H1 (cell line): ENCODE measurements around the gene ANK3. TPM values are rescaled to one million over a fixed set of nuclear protein-coding genes. Genes with fewer than 3 reads are reported as not detected.

ENCODE experiments used
- CTCF ChIA-PET: fragments of 300-600 bp; sonication (Branson Sonifier 250); formaldehyde crosslinking; loops from one replicate; lab custom pipeline; 2021; ENCODE audit not compliant: partially characterized antibody; lab: Charles Lee
- POLR2A ChIA-PET: fragments of 300-600 bp; sonication (Branson Sonifier 250); formaldehyde crosslinking; loops from one replicate; lab custom pipeline; 2021; ENCODE audit warnings: inconsistent platforms; ENCODE audit not compliant: partially characterized antibody; lab: Charles Lee
- DNase-seq, 2 experiments: peaks; one replicate each; pipeline versions ENCODE4 v3.0.0 to v3.0.0-alpha.2; 2010 to 2022; ENCODE audit warnings: low spot score in 2 of 2, low read depth in 1 of 2, mixed read lengths in 1 of 2
- FAIRE-seq: peaks from 2 replicates; lab custom pipeline; 2011; peaks lifted over from hg19 to GRCh38; lab: Jason Lieb, UNC
- H2AFZ ChIP-seq: 2 replicates; pipeline ENCODE4 v1.8.1; 2012; ENCODE audit warnings: low read length, inconsistent platforms
- H2AK5ac ChIP-seq: 2 replicates; pipeline ENCODE4 v1.6.1; 2013; ENCODE audit warnings: low read depth, low read length
- H2BK120ac ChIP-seq: replicated peaks from 2 replicates; pipeline ENCODE3; 2013; ENCODE audit warnings: low read depth, low read length, inconsistent platforms
- H2BK12ac ChIP-seq: 2 replicates; pipeline ENCODE4 v1.6.1; 2013; ENCODE audit warnings: low read depth, low read length
- H2BK15ac ChIP-seq: 2 replicates; pipeline ENCODE4 v1.6.1; 2013; ENCODE audit warnings: low read length
- H2BK20ac ChIP-seq: 2 replicates; pipeline ENCODE4 v1.6.1; 2013; ENCODE audit warnings: low read length
- H2BK5ac ChIP-seq: 2 replicates; pipeline ENCODE4 v1.6.1; 2013; ENCODE audit warnings: low read depth, low read length
- H3K14ac ChIP-seq: 2 replicates; pipeline ENCODE4 v1.6.1; 2013; ENCODE audit warnings: inconsistent platforms; ENCODE audit not compliant: insufficient read length
- H3K18ac ChIP-seq: 2 replicates; pipeline ENCODE4 v1.6.1; 2013; ENCODE audit warnings: low read length; ENCODE audit errors: extremely low read depth
- H3K23ac ChIP-seq: 2 replicates; pipeline ENCODE4 v1.6.1; 2013; ENCODE audit warnings: inconsistent platforms; ENCODE audit not compliant: insufficient read length
- H3K23me2 ChIP-seq: 2 replicates; pipeline ENCODE4 v1.6.1; 2013; ENCODE audit warnings: low read depth, low read length
- H3K27ac ChIP-seq: 2 replicates; pipeline ENCODE4 v1.6.1; 2011; ENCODE audit warnings: low read depth, low read length, inconsistent platforms
- H3K27me3 ChIP-seq, 4 experiments: replicated peaks in 1 of 4; 1 replicate in 1 of 4; 2 replicates in 3 of 4; pipeline versions ENCODE4 v1.6.1 to v1.8.1; 2011 to 2013; ENCODE audit warnings: low read length in 3 of 4, mild to moderate bottlenecking in 3 of 4, inconsistent platforms in 2 of 4, mixed read lengths in 2 of 4, moderate library complexity in 1 of 4; ENCODE audit not compliant: control insufficient read depth in 3 of 4, insufficient read depth in 3 of 4; ENCODE audit errors: extremely low read depth in 1 of 4
- H3K36me3 ChIP-seq, 4 experiments: 2 replicates each; pipeline versions ENCODE4 v1.6.1 to v1.8.1; 2011 to 2013; ENCODE audit warnings: mild to moderate bottlenecking in 4 of 4, low read length in 3 of 4, moderate library complexity in 2 of 4, control low read depth in 1 of 4, inconsistent platforms in 1 of 4; ENCODE audit not compliant: insufficient read depth in 4 of 4, control insufficient read depth in 2 of 4
- H3K4ac ChIP-seq: replicated peaks from 2 replicates; pipeline ENCODE3; 2013; ENCODE audit warnings: low read length, low read depth, mixed read lengths, inconsistent platforms; ENCODE audit not compliant: insufficient read length
- H3K4me1 ChIP-seq, 4 experiments: replicated peaks in 1 of 4; 1 replicate in 1 of 4; 2 replicates in 3 of 4; pipeline versions ENCODE4 v1.6.1 to v1.8.1; 2011 to 2013; ENCODE audit warnings: low read length in 3 of 4, inconsistent platforms in 2 of 4, mixed read lengths in 1 of 4; ENCODE audit not compliant: insufficient read depth in 4 of 4, control insufficient read depth in 3 of 4
- H3K4me2 ChIP-seq, 2 experiments: 2 replicates each; pipeline versions ENCODE4 v1.6.1 to v1.8.1; 2011 to 2013; ENCODE audit warnings: low read depth in 2 of 2, low read length in 2 of 2, control low read depth in 1 of 2, inconsistent platforms in 1 of 2, mild to moderate bottlenecking in 1 of 2; ENCODE audit not compliant: insufficient read depth in 1 of 2
- H3K4me3 ChIP-seq, 4 experiments: fragments of 200-600, 300-600 bp in 1 of 4; sonication (generic), shearing (Covaris generic), sonication (Bioruptor Twin) in 1 of 4; 2 replicates each; pipeline versions ENCODE4 v1.5.1 to v1.8.1; 2011 to 2016; ENCODE audit warnings: low read length in 4 of 4, low read depth in 3 of 4, control low read depth in 2 of 4, inconsistent platforms in 2 of 4, mild to moderate bottlenecking in 2 of 4, mixed read lengths in 1 of 4, moderate library complexity in 1 of 4; ENCODE audit not compliant: insufficient read depth in 2 of 4; ENCODE audit errors: extremely low read depth in 1 of 4
- H3K56ac ChIP-seq: replicated peaks from 2 replicates; pipeline ENCODE3; 2013; ENCODE audit warnings: low read depth, mild to moderate bottlenecking, mixed read lengths, low read length, inconsistent platforms; ENCODE audit not compliant: insufficient read length
- H3K79me1 ChIP-seq: 2 replicates; pipeline ENCODE4 v1.6.1; 2013; ENCODE audit warnings: low read depth, low read length, control low read depth
- H3K79me2 ChIP-seq, 2 experiments: 2 replicates each; pipeline versions ENCODE4 v1.6.1 to v1.8.1; 2012 to 2013; ENCODE audit warnings: low read length in 2 of 2, mild to moderate bottlenecking in 2 of 2, inconsistent platforms in 1 of 2; ENCODE audit not compliant: insufficient read depth in 2 of 2, control insufficient read depth in 1 of 2
- H3K9ac ChIP-seq, 4 experiments: replicated peaks in 1 of 4; 1 replicate in 1 of 4; 2 replicates in 3 of 4; pipeline versions ENCODE4 v1.6.1 to v1.8.1; 2011 to 2013; ENCODE audit warnings: low read depth in 3 of 4, low read length in 3 of 4, control low read depth in 2 of 4, mild to moderate bottlenecking in 2 of 4, moderate library complexity in 2 of 4, inconsistent platforms in 1 of 4; ENCODE audit errors: extremely low read depth in 1 of 4
- H3K9me3 ChIP-seq, 2 experiments: 2 replicates each; pipeline versions ENCODE4 v1.6.1 to v1.8.1; 2012 to 2013; ENCODE audit warnings: mild to moderate bottlenecking in 2 of 2, moderate library complexity in 2 of 2, control low read depth in 1 of 2, inconsistent platforms in 1 of 2, low read depth in 1 of 2, low read length in 1 of 2, mixed read lengths in 1 of 2; ENCODE audit not compliant: insufficient read depth in 2 of 2
- H4K20me1 ChIP-seq, 2 experiments: replicated peaks in 1 of 2; 2 replicates each; pipeline versions ENCODE3 to v1.8.1; 2011 to 2013; ENCODE audit warnings: inconsistent platforms in 2 of 2, low read length in 2 of 2, mild to moderate bottlenecking in 1 of 2; ENCODE audit not compliant: insufficient read depth in 2 of 2, control insufficient read depth in 1 of 2
- H4K5ac ChIP-seq: 2 replicates; pipeline ENCODE4 v1.6.1; 2013; ENCODE audit warnings: low read length, low read depth, mixed read lengths, inconsistent platforms; ENCODE audit not compliant: insufficient read length
- H4K8ac ChIP-seq: 2 replicates; pipeline ENCODE4 v1.8.0; 2013; ENCODE audit warnings: mild to moderate bottlenecking, moderate library complexity, low read length, inconsistent platforms; ENCODE audit not compliant: insufficient read depth; ENCODE audit errors: extremely low read depth
- H4K91ac ChIP-seq: replicated peaks from 2 replicates; pipeline ENCODE3; 2013; ENCODE audit warnings: low read length, mixed read lengths, inconsistent platforms; ENCODE audit not compliant: insufficient read length
- E2F6 ChIP-seq: IDR thresholded peaks from 2 replicates; pipeline ENCODE4 v1.6.1; 2012; ENCODE audit warnings: inconsistent platforms
- GTF2F1 ChIP-seq: IDR thresholded peaks from 2 replicates; pipeline ENCODE4 v1.6.1; 2012; ENCODE audit warnings: low read depth, low read length, improper control_type of control experiment, borderline replicate concordance
- HDAC2 ChIP-seq, 2 experiments: fragments of 300-600 bp in 1 of 2; sonication (generic) in 1 of 2; IDR thresholded peaks; 2 replicates each; pipeline ENCODE4 v1.6.1; 2011 to 2012; ENCODE audit warnings: low read depth in 2 of 2, low read length in 2 of 2, mild to moderate bottlenecking in 2 of 2, moderate library complexity in 2 of 2, borderline replicate concordance in 1 of 2, inconsistent platforms in 1 of 2
- NANOG ChIP-seq: IDR thresholded peaks from 2 replicates; pipeline ENCODE4 v1.6.1; 2011; ENCODE audit warnings: low read length, low read depth, mild to moderate bottlenecking, inconsistent platforms; ENCODE audit not compliant: insufficient read depth, poor library complexity, severe bottlenecking
- RFX5 ChIP-seq: IDR thresholded peaks from 2 replicates; pipeline ENCODE4 v1.6.1; 2011; ENCODE audit warnings: low read depth, low read length, improper control_type of control experiment, borderline replicate concordance
- RNF2 ChIP-seq: fragments of 200-900, 300-1000 bp; sonication (generic); IDR thresholded peaks from 2 replicates; pipeline ENCODE4 v1.7.1; 2016; ENCODE audit warnings: borderline replicate concordance, low read depth, mild to moderate bottlenecking, antibody characterized with exemption, low read length; ENCODE audit not compliant: poor library complexity, severe bottlenecking; ENCODE audit errors: missing control alignments
- SAP30 ChIP-seq: fragments of 300-600 bp; sonication (generic); IDR thresholded peaks from 2 replicates; pipeline ENCODE4 v1.7.1; 2012; ENCODE audit warnings: low read length, moderate library complexity, mild to moderate bottlenecking, inconsistent platforms; ENCODE audit not compliant: insufficient read depth, insufficient replicate concordance
- SIN3A ChIP-seq, 2 experiments: IDR thresholded peaks in 1 of 2; conservative IDR thresholded peaks in 1 of 2; 2 replicates each; pipeline ENCODE4 v1.6.1; 2011 to 2012; ENCODE audit warnings: low read length in 2 of 2, improper control_type of control experiment in 1 of 2, low read depth in 1 of 2, mild to moderate bottlenecking in 1 of 2
- SIRT6 ChIP-seq: IDR thresholded peaks from one replicate; pipeline ENCODE4 v1.7.1; 2012; ENCODE audit warnings: low read length, inconsistent platforms
- SRF ChIP-seq: IDR thresholded peaks from 2 replicates; pipeline ENCODE4 v1.6.1; 2011; ENCODE audit warnings: mild to moderate bottlenecking, low read depth, low read length, moderate library complexity
- TAF7 ChIP-seq: optimal IDR thresholded peaks from 2 replicates; pipeline ENCODE3; 2011; ENCODE audit warnings: low read depth, mild to moderate bottlenecking, inconsistent platforms, low read length, moderate library complexity, borderline replicate concordance
- ZNF274 ChIP-seq: IDR thresholded peaks from 2 replicates; pipeline ENCODE4 v1.7.0; 2012; ENCODE audit warnings: low read length, borderline replicate concordance; ENCODE audit errors: extremely low read depth
- WGBS, 2 experiments: shearing (Covaris generic) in 1 of 2; methylation state at CpG; one replicate each; pipeline versions ENCODE4 v1.1.6 to v1.1.7; 2013 to 2015; ENCODE audit warnings: low lambda C conversion rate in 2 of 2, mixed read lengths in 2 of 2, inconsistent platforms in 1 of 2, low coverage in 1 of 2, missing lambda C conversion rate in 1 of 2; ENCODE audit not compliant: insufficient replicate concordance in 2 of 2, insufficient coverage in 1 of 2, insufficient read length in 1 of 2; ENCODE audit errors: extremely low coverage in 1 of 2, missing lambda C conversion rate in 1 of 2; 5-methylcytosine and 5-hydroxymethylcytosine counted together
- polyA plus RNA-seq, 7 experiments: library from polyadenylated mRNA; depleted of rRNA in 3 of 7; stranded (reverse) in 5 of 7; unstranded in 2 of 7; fragments of >200 nt in 5 of 7; fragments of 200-250 nt in 2 of 7; gene quantifications; 1 replicate in 5 of 7; 2 replicates in 1 of 7; 4 replicates in 1 of 7; pipeline versions ENCODE4 v1.2.1 to v1.2.3, GENCODE V29; 2011 to 2013; ENCODE audit warnings: missing spikeins in 2 of 7, mixed read lengths in 2 of 7
- total RNA-seq: library from RNA; stranded (reverse); fragmentation: NEBNext Ultra II Directional; extraction: Animal tissue kit (Norgen Biotek cat#: 25700); gene quantifications from 2 replicates; pipeline ENCODE4 v1.2.1, GENCODE V29; 2021

Gene ANK3
- total and polyA plus RNA-seq, 2 of the 8 experiments (the other 6 are each of a cell fraction or from before 2014, with no cell fraction given), result 18.1 to 67.9 TPM

DNA sequence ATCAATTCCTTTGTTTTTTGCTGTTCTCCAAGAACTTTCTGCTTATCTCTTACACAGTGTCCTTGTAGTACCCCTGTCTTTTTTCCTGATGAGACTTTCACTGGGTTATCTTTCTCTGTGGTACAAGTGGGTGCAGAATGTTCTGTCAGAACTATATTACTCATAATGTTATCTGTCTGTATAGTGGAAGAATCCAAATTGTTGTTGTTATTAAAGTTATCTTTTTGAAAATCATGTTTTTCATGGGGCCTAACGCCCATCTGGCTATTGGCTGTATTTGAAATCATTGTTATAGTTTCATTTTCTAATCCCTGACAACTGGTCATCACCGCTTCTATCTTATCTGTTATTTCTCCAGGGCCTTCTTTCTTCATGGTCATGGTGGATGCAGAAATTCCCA is 320.4 kb downstream of the ANK3 start:
- FAIRE-seq, result no peak
- DNase-seq, result no peak
- Histone ChIP-seq H4K5ac (no peak overlapping the region), H2BK120ac (no peak overlapping the region), H4K91ac (no peak overlapping the region), H3K27ac (no peak overlapping the region), H3K27me3 (peaks cover 0 to 1% (median 0%) of the 10 kb centered on the region in 4 experiments; a peak in 1 of 7 replicates), H3K36me3 (no peaks in the 10 kb centered on the region; a peak in 3 of 8 replicates), H3K23ac (no peak overlapping the region), H3K14ac (no peak overlapping the region), H3K23me2 (no peaks in the 10 kb centered on the region; the same call in 1 of the 2 replicates), H2BK20ac (no peak overlapping the region), H3K79me1 (no peaks in the 10 kb centered on the region), H3K9me3 (no peaks in the 10 kb centered on the region), H3K18ac (no peak overlapping the region), H2BK5ac (no peak overlapping the region), H3K9ac (no peak overlapping the region), H3K4ac (no peak overlapping the region), H4K20me1 (no peaks in the 10 kb centered on the region), H3K4me3 (no peak overlapping the region), H2AK5ac (no peak overlapping the region), H3K4me2 (no peak overlapping the region), H4K8ac (no peak overlapping the region), H3K79me2 (no peaks in the 10 kb centered on the region), H2AFZ (no peak overlapping the region), H3K56ac (no peak overlapping the region), H2BK15ac (no peak overlapping the region), H3K4me1 (no peaks in the 10 kb centered on the region), H2BK12ac (no peak overlapping the region)
- WGBS, 2 experiments, result 86% methylated on average over 2 of the region's 2 CpGs; no CpG with 5 or more reads in 1 of the 2 experiments
- ChIA-PET POLR2A (no interaction called here), CTCF (no interaction called here)
- TF ChIP-seq NANOG (no peak), SIN3A (conservative IDR thresholded peaks at IDR 0.05 in 1 of 2, IDR thresholded peaks at IDR 0.05 in 1 of 2; ENCODE audit: low read depth in 1 of 2, low read length in 2 of 2) (no peak), TAF7 (no peak), SRF (no peak), SIRT6 (no peak), E2F6 (no peak), GTF2F1 (no peak), RFX5 (no peak), ZNF274 (no peak), HDAC2 (IDR thresholded peaks at IDR 0.05; ENCODE audit: borderline replicate concordance in 1 of 2, low read depth in 2 of 2, low read length in 2 of 2) (no peak), RNF2 (no peak), SAP30 (no peak)
